NB4 (cell line): Measurements from ENCODE around the gene AP1S3.

Experiments used
- DNase-seq: peaks from one replicate; pipeline ENCODE4 v3.0.0; 2010; ENCODE audit warnings: low read depth
- H3K4me3 ChIP-seq: one replicate; pipeline ENCODE4 v1.5.1; 2011; ENCODE audit warnings: mild to moderate bottlenecking, low read depth, low read length, moderate library complexity
- MAX ChIP-seq: IDR thresholded peaks from 2 replicates; pipeline ENCODE4 v1.6.1; 2011; ENCODE audit warnings: low read depth, low read length
- MYC ChIP-seq: IDR thresholded peaks from 2 replicates; pipeline ENCODE4 v1.6.1; 2011; ENCODE audit warnings: low read depth, low read length
- POLR2A ChIP-seq: IDR thresholded peaks from 2 replicates; pipeline ENCODE4 v1.6.1; 2011; ENCODE audit warnings: mild to moderate bottlenecking; ENCODE audit not compliant: insufficient read length; ENCODE audit errors: extremely low read depth
- TF ChIP-seq, protein P1 (sequence below): IDR thresholded peaks from one replicate; pipeline ENCODE4 v1.5.1; 2012; ENCODE audit warnings: low read depth, low read length

The AP1S3 gene

GRCh38 chr2:223829128-223829527 is 8.3 kb downstream of the AP1S3 start:
- no peak for TF ChIP-seq MAX
- TF ChIP-seq, protein P1, sequence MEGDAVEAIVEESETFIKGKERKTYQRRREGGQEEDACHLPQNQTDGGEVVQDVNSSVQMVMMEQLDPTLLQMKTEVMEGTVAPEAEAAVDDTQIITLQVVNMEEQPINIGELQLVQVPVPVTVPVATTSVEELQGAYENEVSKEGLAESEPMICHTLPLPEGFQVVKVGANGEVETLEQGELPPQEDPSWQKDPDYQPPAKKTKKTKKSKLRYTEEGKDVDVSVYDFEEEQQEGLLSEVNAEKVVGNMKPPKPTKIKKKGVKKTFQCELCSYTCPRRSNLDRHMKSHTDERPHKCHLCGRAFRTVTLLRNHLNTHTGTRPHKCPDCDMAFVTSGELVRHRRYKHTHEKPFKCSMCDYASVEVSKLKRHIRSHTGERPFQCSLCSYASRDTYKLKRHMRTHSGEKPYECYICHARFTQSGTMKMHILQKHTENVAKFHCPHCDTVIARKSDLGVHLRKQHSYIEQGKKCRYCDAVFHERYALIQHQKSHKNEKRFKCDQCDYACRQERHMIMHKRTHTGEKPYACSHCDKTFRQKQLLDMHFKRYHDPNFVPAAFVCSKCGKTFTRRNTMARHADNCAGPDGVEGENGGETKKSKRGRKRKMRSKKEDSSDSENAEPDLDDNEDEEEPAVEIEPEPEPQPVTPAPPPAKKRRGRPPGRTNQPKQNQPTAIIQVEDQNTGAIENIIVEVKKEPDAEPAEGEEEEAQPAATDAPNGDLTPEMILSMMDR = no peak
- no peak for TF ChIP-seq MYC
- no peak for TF ChIP-seq POLR2A
- no peak for DNase-seq
- H3K4me3 ChIP-seq = no peak overlapping the region

DNA sequence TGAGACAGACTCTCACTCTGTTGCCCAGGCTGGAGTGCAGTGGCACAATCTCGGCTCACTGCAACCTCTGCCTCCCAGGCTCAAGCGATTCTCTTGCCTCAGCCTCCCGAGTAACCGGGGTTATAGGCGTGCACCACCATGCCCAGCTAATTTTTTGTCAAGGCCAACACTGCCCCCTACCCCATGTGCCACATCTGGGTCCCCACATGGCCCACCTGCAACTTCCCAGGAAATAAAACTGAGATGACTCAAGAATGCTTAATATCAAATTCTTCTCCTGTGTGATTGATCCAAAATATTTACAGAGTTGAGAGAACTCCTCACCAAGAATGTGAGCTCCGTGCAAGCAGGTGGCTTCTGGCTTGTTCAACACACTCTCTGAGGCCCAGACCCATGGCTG is 9.1 kb downstream of the AP1S3 start:
- H3K4me3 ChIP-seq = no peak overlapping the region
- no peak for DNase-seq
- TF ChIP-seq MYC = no peak
- TF ChIP-seq, protein P1 = no peak
- TF ChIP-seq POLR2A = no peak
- no peak for TF ChIP-seq MAX

DNA sequence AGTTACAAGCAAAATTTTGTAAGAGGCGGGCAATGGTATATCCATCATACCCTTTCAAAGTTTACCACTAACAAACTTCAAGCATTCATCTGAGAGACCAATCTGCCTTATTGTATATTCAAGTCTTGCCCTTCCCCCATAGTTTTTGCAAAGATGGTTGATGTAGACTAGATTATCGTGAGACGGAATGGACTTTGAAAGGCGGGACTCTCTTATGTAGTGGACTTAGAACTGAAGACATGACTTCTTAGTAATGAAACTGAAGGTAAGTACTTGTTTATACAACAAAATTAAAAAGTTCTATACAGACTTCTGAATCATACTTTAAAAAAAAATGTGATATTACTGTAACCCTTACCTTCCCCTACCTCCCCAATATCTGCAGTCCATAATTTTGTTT is 10.4 kb downstream of the AP1S3 start:
- no peak for TF ChIP-seq MYC
- TF ChIP-seq, protein P1 = no peak
- no peak for TF ChIP-seq MAX
- no peak for TF ChIP-seq POLR2A
- no peak overlapping the region for H3K4me3 ChIP-seq
- DNase-seq = no peak

DNA sequence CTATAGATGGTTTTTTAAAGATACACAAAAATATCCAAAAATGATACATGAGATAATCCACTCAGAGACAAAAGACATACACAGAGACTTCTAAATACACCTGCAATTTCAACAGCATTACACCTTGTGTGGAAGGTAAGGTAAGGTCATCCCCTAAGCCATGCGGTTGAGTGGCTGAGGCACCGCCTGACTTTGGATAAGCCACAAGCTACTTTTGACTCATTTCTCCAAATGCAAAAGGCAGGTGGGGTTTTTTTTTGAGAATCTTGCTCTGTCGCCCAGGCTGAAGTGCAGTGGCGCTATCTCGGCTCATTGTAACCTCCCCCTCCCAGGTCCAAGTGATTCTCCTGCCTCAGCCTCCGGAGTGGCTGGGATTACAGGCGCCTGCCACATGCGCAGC is 13.1 kb downstream of the AP1S3 start:
- H3K4me3 ChIP-seq = no peak overlapping the region
- TF ChIP-seq MYC = no peak
- no peak for TF ChIP-seq POLR2A
- TF ChIP-seq, protein P1 = no peak
- TF ChIP-seq MAX = no peak
- DNase-seq = no peak

DNA sequence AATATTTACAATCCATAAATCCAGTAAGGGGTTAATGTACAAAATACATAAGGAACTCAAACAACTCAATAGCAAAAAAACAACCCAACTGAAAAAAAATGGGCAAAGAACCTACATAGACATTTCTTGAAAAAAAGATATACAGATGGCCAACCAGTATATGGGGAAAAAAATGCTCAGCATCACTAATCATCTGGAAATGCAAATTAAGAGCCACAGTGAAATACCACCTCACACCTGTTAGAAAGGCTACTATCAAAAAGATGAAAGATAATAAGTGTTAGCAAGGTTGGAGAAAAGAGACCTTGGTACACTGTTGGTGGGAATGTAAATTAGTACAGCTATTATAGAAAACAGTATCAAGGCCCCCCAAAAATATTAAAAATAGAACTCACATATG is 14.6 kb downstream of the AP1S3 start:
- DNase-seq = no peak
- TF ChIP-seq MYC (no peak), MAX (no peak), POLR2A (no peak)
- TF ChIP-seq, protein P1 = no peak
- H3K4me3 ChIP-seq = no peak overlapping the region

DNA sequence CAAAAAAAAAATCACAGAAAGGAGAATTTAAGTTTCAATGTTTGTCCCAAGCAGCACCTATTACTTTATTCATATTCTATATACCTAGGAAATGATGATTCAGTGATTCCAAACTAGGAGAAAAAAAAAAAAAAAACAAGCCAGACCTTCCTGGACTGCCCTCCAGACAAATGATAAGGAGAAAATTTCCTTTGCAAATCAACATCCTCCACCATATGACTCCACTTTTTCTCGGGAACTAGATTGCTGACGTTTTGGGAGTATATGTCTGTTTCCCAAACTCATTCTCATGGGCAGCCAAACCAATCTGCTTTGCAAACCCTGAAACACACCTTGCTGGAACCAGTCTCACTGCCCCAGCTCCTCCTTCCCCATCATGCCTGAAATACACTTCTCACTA is 16.8 kb downstream of the AP1S3 start:
- no peak for DNase-seq
- no peak overlapping the region for H3K4me3 ChIP-seq
- no peak for TF ChIP-seq MAX
- TF ChIP-seq, protein P1 = no peak
- no peak for TF ChIP-seq POLR2A
- no peak for TF ChIP-seq MYC
